Measurements from ENCODE around the gene HCCS.

- TF ChIP-seq BACH2 (CRISPR knock-in tag; IDR thresholded peaks at IDR 0.05; ENCODE audit: borderline replicate concordance) (no peak), GLIS3 (CRISPR knock-in tag; IDR thresholded peaks at IDR 0.05) (no peak), ZNF8 (CRISPR knock-in tag; IDR thresholded peaks at IDR 0.05) (no peak), ZFP3 (CRISPR knock-in tag; IDR thresholded peaks at IDR 0.05) (no peak), ISL1 (CRISPR knock-in tag; IDR thresholded peaks at IDR 0.05) (no peak), CREB5 (CRISPR knock-in tag; IDR thresholded peaks at IDR 0.05; ENCODE audit: low read depth) (no peak)
Measured at GRCh38 chrX:11105080-11105479, 6.1 kb upstream of the HCCS start.
